ENCODE results near the gene PTPRN2.

Gene PTPRN2

GRCh38 chr7:158453663-158454062 lies 134.0 kb downstream of the PTPRN2 start:
- H3K9ac ChIP-seq (ENCODE audit: low read length) = no peak overlapping the region
- no peaks in the 10 kb centered on the region for H3K27me3 ChIP-seq (ENCODE audit: control insufficient read depth, insufficient read depth, low read length)
- H3K9me3 ChIP-seq (ENCODE audit: control insufficient read depth, low read length) = no peaks in the 10 kb centered on the region
- no peak overlapping the region for H3K4me3 ChIP-seq (ENCODE audit: low read length)
- no peaks in the 10 kb centered on the region for H3K36me3 ChIP-seq (ENCODE audit: control insufficient read depth, insufficient read depth, low read length)
- no peaks in the 10 kb centered on the region for H3K4me1 ChIP-seq (ENCODE audit: control insufficient read depth, insufficient read depth, low read length)

GRCh38 chr7:158452331-158452730 lies 135.3 kb downstream of the PTPRN2 start:
- no peaks in the 10 kb centered on the region for H3K27me3 ChIP-seq (ENCODE audit: control insufficient read depth, insufficient read depth, low read length)
- H3K36me3 ChIP-seq (ENCODE audit: control insufficient read depth, insufficient read depth, low read length) = no peaks in the 10 kb centered on the region
- H3K9ac ChIP-seq (ENCODE audit: low read length) = no peak overlapping the region
- H3K4me3 ChIP-seq (ENCODE audit: low read length) = no peak overlapping the region
- H3K4me1 ChIP-seq (ENCODE audit: control insufficient read depth, insufficient read depth, low read length) = peaks cover 7% of the 10 kb centered on the region
- no peaks in the 10 kb centered on the region for H3K9me3 ChIP-seq (ENCODE audit: control insufficient read depth, low read length)

GRCh38 chr7:158450476-158451124 lies 137.0 kb downstream of the PTPRN2 start:
- H3K4me1 ChIP-seq (ENCODE audit: control insufficient read depth, insufficient read depth, low read length) = peaks cover 15% of the 10 kb centered on the region
- no peaks in the 10 kb centered on the region for H3K36me3 ChIP-seq (ENCODE audit: control insufficient read depth, insufficient read depth, low read length)
- no peaks in the 10 kb centered on the region for H3K27me3 ChIP-seq (ENCODE audit: control insufficient read depth, insufficient read depth, low read length)
- no peaks in the 10 kb centered on the region for H3K9me3 ChIP-seq (ENCODE audit: control insufficient read depth, low read length)
- H3K4me3 ChIP-seq (ENCODE audit: low read length) = no peak overlapping the region
- no peak overlapping the region for H3K9ac ChIP-seq (ENCODE audit: low read length)

DNA sequence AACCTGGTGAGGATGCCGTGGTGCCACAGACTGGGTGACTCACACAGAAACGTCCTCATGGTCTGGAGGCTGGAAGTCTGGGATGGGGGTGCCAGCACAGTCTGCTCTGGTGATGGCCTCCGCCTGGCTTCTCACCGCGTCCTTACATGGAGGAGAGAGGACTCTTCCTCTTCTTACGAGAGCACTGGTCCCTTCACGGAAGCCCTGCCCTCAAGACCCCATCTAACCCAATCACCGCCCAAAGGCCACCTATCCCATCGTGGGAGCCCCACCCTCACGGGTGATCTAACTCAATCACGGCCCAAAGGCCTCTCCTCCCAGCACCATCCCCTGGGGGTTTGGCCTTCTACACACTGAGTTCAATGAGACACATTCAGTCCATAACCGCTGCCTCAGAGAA lies 137.7 kb downstream of the PTPRN2 start:
- no peak overlapping the region for H3K9ac ChIP-seq (ENCODE audit: low read length)
- H3K27me3 ChIP-seq (ENCODE audit: control insufficient read depth, insufficient read depth, low read length) = no peaks in the 10 kb centered on the region
- no peaks in the 10 kb centered on the region for H3K9me3 ChIP-seq (ENCODE audit: control insufficient read depth, low read length)
- no peak overlapping the region for H3K4me3 ChIP-seq (ENCODE audit: low read length)
- peaks cover 15% of the 10 kb centered on the region for H3K4me1 ChIP-seq (ENCODE audit: control insufficient read depth, insufficient read depth, low read length)
- H3K36me3 ChIP-seq (ENCODE audit: control insufficient read depth, insufficient read depth, low read length) = no peaks in the 10 kb centered on the region

GRCh38 chr7:158449266-158449665 lies 138.4 kb downstream of the PTPRN2 start:
- H3K27me3 ChIP-seq (ENCODE audit: control insufficient read depth, insufficient read depth, low read length) = no peaks in the 10 kb centered on the region
- no peaks in the 10 kb centered on the region for H3K36me3 ChIP-seq (ENCODE audit: control insufficient read depth, insufficient read depth, low read length)

GRCh38 chr7:158448430-158449100 lies 139.1 kb downstream of the PTPRN2 start:
- Histone ChIP-seq H3K9me3 (ENCODE audit: control insufficient read depth, low read length) (no peaks in the 10 kb centered on the region), H3K4me1 (ENCODE audit: control insufficient read depth, insufficient read depth, low read length) (peaks cover 15% of the 10 kb centered on the region), H3K27me3 (ENCODE audit: control insufficient read depth, insufficient read depth, low read length) (no peaks in the 10 kb centered on the region), H3K36me3 (ENCODE audit: control insufficient read depth, insufficient read depth, low read length) (no peaks in the 10 kb centered on the region), H3K4me3 (ENCODE audit: low read length) (no peak overlapping the region), H3K9ac (ENCODE audit: low read length) (no peak overlapping the region)

More at GRCh38 chr7:158449266-158449665, 138.4 kb downstream of the PTPRN2 start:
- Histone ChIP-seq H3K4me3 (ENCODE audit: low read length) (no peak overlapping the region), H3K9ac (ENCODE audit: low read length) (no peak overlapping the region), H3K9me3 (ENCODE audit: control insufficient read depth, low read length) (no peaks in the 10 kb centered on the region), H3K4me1 (ENCODE audit: control insufficient read depth, insufficient read depth, low read length) (peaks cover 15% of the 10 kb centered on the region)

DNA sequence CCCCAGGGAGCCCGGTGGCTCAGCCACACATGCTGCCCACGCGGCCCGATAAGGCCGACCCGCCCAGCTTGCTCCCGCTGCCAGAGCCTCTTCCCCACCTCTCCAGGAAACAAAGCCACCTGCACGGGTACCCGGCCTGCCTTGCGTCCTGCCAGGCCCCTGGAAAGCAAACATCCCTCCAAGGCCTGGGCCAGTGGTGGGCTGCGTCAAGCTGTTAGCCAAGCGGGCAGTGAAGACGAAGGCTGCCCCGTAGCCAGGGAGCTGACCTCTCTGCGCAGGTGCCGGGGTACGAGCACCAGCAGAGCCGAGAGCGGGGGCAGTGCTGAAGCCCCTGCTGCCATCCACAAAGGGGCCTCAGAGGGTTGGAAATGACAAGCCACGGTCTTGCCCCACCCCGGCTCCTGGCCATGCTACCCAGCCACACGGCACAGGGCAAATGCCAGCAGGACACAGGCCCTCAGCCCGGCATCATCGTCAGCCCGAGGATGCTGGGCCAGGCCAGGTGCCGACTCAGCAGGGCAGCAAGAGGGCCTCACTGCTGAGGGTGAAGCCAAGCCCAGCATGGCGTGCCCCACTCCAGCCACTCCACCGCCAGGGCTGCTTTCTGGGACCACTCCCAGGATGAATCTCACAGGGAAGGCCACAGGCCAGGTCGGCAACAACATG lies 140.0 kb downstream of the PTPRN2 start:
- Histone ChIP-seq H3K4me3 (ENCODE audit: low read length) (no peak overlapping the region), H3K4me1 (ENCODE audit: control insufficient read depth, insufficient read depth, low read length) (peaks cover 15% of the 10 kb centered on the region), H3K27me3 (ENCODE audit: control insufficient read depth, insufficient read depth, low read length) (no peaks in the 10 kb centered on the region), H3K9ac (ENCODE audit: low read length) (no peak overlapping the region), H3K36me3 (ENCODE audit: control insufficient read depth, insufficient read depth, low read length) (no peaks in the 10 kb centered on the region), H3K9me3 (ENCODE audit: control insufficient read depth, low read length) (no peaks in the 10 kb centered on the region)

DNA sequence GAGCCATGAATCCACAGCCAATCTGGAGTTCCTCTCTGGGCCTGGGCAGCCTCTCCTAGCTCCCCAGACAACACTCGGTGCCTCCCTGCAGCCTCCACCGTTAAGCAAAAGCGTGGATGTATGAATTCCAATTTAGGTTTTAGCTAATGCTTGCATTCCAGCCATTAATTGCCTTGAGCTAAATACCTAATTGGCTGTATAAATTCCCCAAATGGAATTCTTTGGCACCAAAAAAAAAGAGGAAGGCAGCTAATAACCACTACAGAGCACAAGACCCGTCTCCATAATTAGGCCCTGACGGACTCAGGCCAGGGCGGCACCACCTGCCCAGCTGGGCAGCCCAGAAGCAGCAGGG lies 140.5 kb downstream of the PTPRN2 start:
- Histone ChIP-seq H3K4me3 (ENCODE audit: low read length) (no peak overlapping the region), H3K9ac (ENCODE audit: low read length) (no peak overlapping the region), H3K36me3 (ENCODE audit: control insufficient read depth, insufficient read depth, low read length) (no peaks in the 10 kb centered on the region), H3K27me3 (ENCODE audit: control insufficient read depth, insufficient read depth, low read length) (no peaks in the 10 kb centered on the region), H3K4me1 (ENCODE audit: control insufficient read depth, insufficient read depth, low read length) (peaks cover 15% of the 10 kb centered on the region), H3K9me3 (ENCODE audit: control insufficient read depth, low read length) (no peaks in the 10 kb centered on the region)

- Histone ChIP-seq H3K9ac (ENCODE audit: low read length) (no peak overlapping the region), H3K9me3 (ENCODE audit: control insufficient read depth, low read length) (no peaks in the 10 kb centered on the region), H3K4me1 (ENCODE audit: control insufficient read depth, insufficient read depth, low read length) (peaks cover 15% of the 10 kb centered on the region), H3K27me3 (ENCODE audit: control insufficient read depth, insufficient read depth, low read length) (no peaks in the 10 kb centered on the region), H3K4me3 (ENCODE audit: low read length) (no peak overlapping the region), H3K36me3 (ENCODE audit: control insufficient read depth, insufficient read depth, low read length) (no peaks in the 10 kb centered on the region)
Measured at GRCh38 chr7:158446706-158447105, 140.9 kb downstream of the PTPRN2 start.

- H3K9ac ChIP-seq (ENCODE audit: low read length) = no peak overlapping the region
- H3K4me3 ChIP-seq (ENCODE audit: low read length) = no peak overlapping the region
- H3K4me1 ChIP-seq (ENCODE audit: control insufficient read depth, insufficient read depth, low read length) = peaks cover 15% of the 10 kb centered on the region
- no peaks in the 10 kb centered on the region for H3K27me3 ChIP-seq (ENCODE audit: control insufficient read depth, insufficient read depth, low read length)
- H3K9me3 ChIP-seq (ENCODE audit: control insufficient read depth, low read length) = no peaks in the 10 kb centered on the region
- no peaks in the 10 kb centered on the region for H3K36me3 ChIP-seq (ENCODE audit: control insufficient read depth, insufficient read depth, low read length)
Measured at GRCh38 chr7:158446281-158446680, 141.3 kb downstream of the PTPRN2 start.

- Histone ChIP-seq H3K4me1 (ENCODE audit: control insufficient read depth, insufficient read depth, low read length) (peaks cover 15% of the 10 kb centered on the region), H3K36me3 (ENCODE audit: control insufficient read depth, insufficient read depth, low read length) (no peaks in the 10 kb centered on the region), H3K4me3 (ENCODE audit: low read length) (no peak overlapping the region), H3K9ac (ENCODE audit: low read length) (no peak overlapping the region), H3K9me3 (ENCODE audit: control insufficient read depth, low read length) (no peaks in the 10 kb centered on the region), H3K27me3 (ENCODE audit: control insufficient read depth, insufficient read depth, low read length) (no peaks in the 10 kb centered on the region)
Measured at GRCh38 chr7:158445421-158446175, 142.0 kb downstream of the PTPRN2 start.

Measured in mucosa of stomach (tissue), 1 donor.